ENCODE data around the gene PSMD4. TPM values are rescaled to one million over a fixed set of nuclear protein-coding genes. Genes with fewer than 3 reads are reported as not detected.

Gene PSMD4
- total and polyA plus RNA-seq, 2 of the 8 experiments (the other 6 are each of a cell fraction or from before 2014, with no cell fraction given): 216 to 284 TPM

GRCh38 chr1:151235235-151235634 is 19.3 kb upstream of the PSMD4 start:
- no peak for DNase-seq (ENCODE audit: low read depth in 1 of 2, low spot score in 2 of 2)
- H3K18ac ChIP-seq (ENCODE audit: extremely low read depth, low read length): no peak overlapping the region
- CTCF ChIA-PET (ENCODE audit: partially characterized antibody): interaction anchor here (0.7 to 3.6 kb wide), 2 partner anchors 16 to 135 kb away, joined by 3 to 17 read pairs; no protein-coding TSS in a partner anchor

More at GRCh38 chr1:151235235-151235634, 19.3 kb upstream of the PSMD4 start:
- Histone ChIP-seq H2BK120ac (replicated peaks; ENCODE audit: low read depth, low read length) (no peak overlapping the region), H3K79me2 (ENCODE audit: control insufficient read depth in 1 of 2, insufficient read depth in 2 of 2, low read length in 2 of 2) (no peaks in the 10 kb centered on the region), H2AFZ (ENCODE audit: low read length) (no peak overlapping the region), H2BK12ac (ENCODE audit: low read depth, low read length) (no peak overlapping the region), H3K56ac (replicated peaks; ENCODE audit: insufficient read length, low read depth, low read length) (no peak overlapping the region), H3K9ac (replicated peaks in 1 of 4; ENCODE audit: extremely low read depth in 1 of 4, low read depth in 3 of 4, low read length in 3 of 4) (no peak overlapping the region), H3K9me3 (ENCODE audit: insufficient read depth in 2 of 2, low read depth in 1 of 2, low read length in 1 of 2) (no peaks in the 10 kb centered on the region), H3K23me2 (ENCODE audit: low read depth, low read length) (no peaks in the 10 kb centered on the region), H3K23ac (ENCODE audit: insufficient read length) (no peak overlapping the region), H3K4me3 (ENCODE audit: extremely low read depth in 1 of 4, insufficient read depth in 2 of 4, low read depth in 3 of 4, low read length in 4 of 4) (no peak overlapping the region), H4K8ac (ENCODE audit: extremely low read depth, insufficient read depth, low read length) (no peak overlapping the region), H3K27ac (ENCODE audit: low read depth, low read length) (no peak overlapping the region), H4K5ac (ENCODE audit: insufficient read length, low read depth, low read length) (no peak overlapping the region), H3K4me1 (replicated peaks in 1 of 4; ENCODE audit: control insufficient read depth in 3 of 4, insufficient read depth in 4 of 4, low read length in 3 of 4) (no peaks in the 10 kb centered on the region), H3K4ac (replicated peaks; ENCODE audit: insufficient read length, low read depth, low read length) (no peak overlapping the region), H3K14ac (ENCODE audit: insufficient read length) (no peak overlapping the region), H2BK5ac (ENCODE audit: low read depth, low read length) (no peak overlapping the region), H2BK15ac (ENCODE audit: low read length) (no peak overlapping the region), H4K20me1 (replicated peaks in 1 of 2; ENCODE audit: control insufficient read depth in 1 of 2, insufficient read depth in 2 of 2, low read length in 2 of 2) (peaks cover 0 to 3% of the 10 kb centered on the region in 2 experiments), H2AK5ac (ENCODE audit: low read depth, low read length) (no peak overlapping the region), H3K36me3 (ENCODE audit: control insufficient read depth in 2 of 4, insufficient read depth in 4 of 4, low read length in 3 of 4) (peaks cover 44 to 92% (median 74%) of the 10 kb centered on the region in 4 experiments), H2BK20ac (ENCODE audit: low read length) (no peak overlapping the region), H3K4me2 (ENCODE audit: insufficient read depth in 1 of 2, low read depth in 2 of 2, low read length in 2 of 2) (no peak overlapping the region), H4K91ac (replicated peaks; ENCODE audit: insufficient read length, low read length) (no peak overlapping the region), H3K79me1 (ENCODE audit: low read depth, low read length) (no peaks in the 10 kb centered on the region), H3K27me3 (replicated peaks in 1 of 4; ENCODE audit: control insufficient read depth in 3 of 4, extremely low read depth in 1 of 4, insufficient read depth in 3 of 4, low read length in 3 of 4) (no peaks in the 10 kb centered on the region)
- 77% methylated on average over 6 of the region's 6 CpGs; no CpG with 5 or more reads in 1 of the 2 experiments for WGBS, 2 experiments (ENCODE audit: extremely low coverage in 1 of 2, insufficient coverage in 1 of 2, insufficient read length in 1 of 2, insufficient replicate concordance in 2 of 2, low coverage in 1 of 2, low lambda C conversion rate in 2 of 2, missing lambda C conversion rate in 1 of 2)
- POLR2A ChIA-PET (ENCODE audit: partially characterized antibody): interaction anchor here (1.4 kb wide), 1 partner anchor 16 kb away, joined by 3 read pairs; no protein-coding TSS in a partner anchor
- no peak for TF ChIP-seq TAF7 (optimal IDR thresholded peaks at IDR 0.05; ENCODE audit: borderline replicate concordance, low read depth, low read length)
- no peak for TF ChIP-seq JUND (IDR thresholded peaks at IDR 0.05; ENCODE audit: low read length)
- no peak for TF ChIP-seq CTBP2 (IDR thresholded peaks at IDR 0.05; ENCODE audit: borderline replicate concordance, insufficient read depth, insufficient read length, low read length)
- no peak for TF ChIP-seq EP300 (IDR thresholded peaks at IDR 0.05; ENCODE audit: borderline replicate concordance in 1 of 2, low read depth in 2 of 2, low read length in 2 of 2)
- TF ChIP-seq YY1 (IDR thresholded peaks at IDR 0.05; ENCODE audit: low read depth, low read length): no peak
- no peak for TF ChIP-seq TAF1 (IDR thresholded peaks at IDR 0.05; ENCODE audit: low read depth, low read length)
- TF ChIP-seq, protein P1, sequence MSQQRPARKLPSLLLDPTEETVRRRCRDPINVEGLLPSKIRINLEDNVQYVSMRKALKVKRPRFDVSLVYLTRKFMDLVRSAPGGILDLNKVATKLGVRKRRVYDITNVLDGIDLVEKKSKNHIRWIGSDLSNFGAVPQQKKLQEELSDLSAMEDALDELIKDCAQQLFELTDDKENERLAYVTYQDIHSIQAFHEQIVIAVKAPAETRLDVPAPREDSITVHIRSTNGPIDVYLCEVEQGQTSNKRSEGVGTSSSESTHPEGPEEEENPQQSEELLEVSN (IDR thresholded peaks at IDR 0.05): no peak
- no peak for TF ChIP-seq HDAC6 (IDR thresholded peaks at IDR 0.05; ENCODE audit: low read depth, low read length)
- no peak for TF ChIP-seq MAFK (IDR thresholded peaks at IDR 0.05; ENCODE audit: low read depth, low read length)
- no peak for TF ChIP-seq KDM4A (IDR thresholded peaks at IDR 0.05; ENCODE audit: low read depth, low read length, severe bottlenecking)
- no peak for FAIRE-seq

Data from H1 (cell line).